HG02678 (cell line): ENCODE measurements around the gene FAM98B.

Source experiments
- ATAC-seq: cut with Tn5 transposase; IDR thresholded peaks from one replicate; pipeline ENCODE4 v1.9.1; 2021; ENCODE audit warnings: mild to moderate bottlenecking, moderate library complexity; ENCODE audit not compliant: unreplicated experiment

Gene FAM98B

DNA sequence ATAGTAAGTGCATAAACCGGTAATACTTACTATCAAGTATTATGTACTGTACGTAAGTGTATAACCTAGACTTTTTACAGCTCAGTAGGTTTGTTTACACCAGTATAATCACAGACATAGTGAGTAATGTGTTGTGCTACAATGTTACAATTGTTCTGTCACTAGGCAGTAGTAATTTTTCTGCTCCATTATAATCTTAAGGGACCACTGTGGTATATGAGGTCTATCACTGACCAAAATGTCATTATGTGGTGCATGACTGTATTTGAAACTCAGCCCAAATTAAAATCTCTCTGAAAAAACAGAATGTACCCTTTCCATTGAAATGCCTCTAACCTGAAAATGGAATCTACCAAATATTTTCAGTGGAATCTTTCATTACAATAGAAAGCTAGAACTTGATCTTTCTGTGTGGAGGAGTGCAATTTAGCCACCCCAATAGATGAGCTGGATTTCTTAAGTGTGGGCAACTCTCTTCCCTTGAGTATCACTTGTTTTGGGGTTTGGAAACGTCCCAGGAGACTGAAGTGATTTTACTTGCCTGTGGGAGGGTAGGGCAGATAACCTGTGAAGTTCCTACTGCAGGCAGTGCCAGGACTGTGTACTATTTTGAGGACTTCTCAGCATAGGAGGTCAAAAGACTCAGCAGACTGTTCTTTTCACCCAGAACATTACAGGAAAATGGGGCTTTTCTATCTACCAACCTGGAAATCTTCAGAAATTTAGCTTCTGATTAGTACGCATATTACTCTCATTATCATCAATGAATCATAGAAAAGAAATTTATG, 50.9 kb downstream of the FAM98B start:
- no peak for ATAC-seq

GRCh38 chr15:38506997-38507396, 53.1 kb downstream of the FAM98B start:
- no peak for ATAC-seq

- no peak for ATAC-seq
Measured at GRCh38 chr15:38507570-38507969, 53.6 kb downstream of the FAM98B start.

- no peak for ATAC-seq
Measured at GRCh38 chr15:38508647-38509046, 54.7 kb downstream of the FAM98B start.

- no peak for ATAC-seq
Measured at GRCh38 chr15:38509152-38509551, 55.2 kb downstream of the FAM98B start.

DNA sequence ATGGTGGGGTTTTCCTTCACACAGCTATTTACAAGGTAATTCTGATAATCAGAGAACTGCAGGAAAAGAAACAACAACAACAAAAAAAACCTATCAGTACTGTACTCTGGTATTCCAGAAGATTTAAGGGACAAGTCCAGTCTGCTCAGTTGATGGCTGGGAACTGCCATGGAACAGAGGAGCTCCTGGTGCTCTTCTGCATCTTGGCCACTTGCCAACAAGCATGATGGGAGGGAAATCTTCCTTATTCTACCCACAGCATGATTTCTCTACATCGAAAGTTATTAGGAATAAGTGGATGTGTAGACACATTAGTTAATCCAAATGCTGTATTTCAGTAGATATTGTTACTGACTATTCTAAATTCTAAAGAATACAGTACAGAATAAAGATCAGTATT, 59.0 kb downstream of the FAM98B start:
- no peak for ATAC-seq

- peak; percentile 86 for ATAC-seq
Measured at GRCh38 chr15:38514601-38515000, 60.7 kb downstream of the FAM98B start.

- no peak for ATAC-seq
Measured at GRCh38 chr15:38516626-38517025, 62.7 kb downstream of the FAM98B start.

DNA sequence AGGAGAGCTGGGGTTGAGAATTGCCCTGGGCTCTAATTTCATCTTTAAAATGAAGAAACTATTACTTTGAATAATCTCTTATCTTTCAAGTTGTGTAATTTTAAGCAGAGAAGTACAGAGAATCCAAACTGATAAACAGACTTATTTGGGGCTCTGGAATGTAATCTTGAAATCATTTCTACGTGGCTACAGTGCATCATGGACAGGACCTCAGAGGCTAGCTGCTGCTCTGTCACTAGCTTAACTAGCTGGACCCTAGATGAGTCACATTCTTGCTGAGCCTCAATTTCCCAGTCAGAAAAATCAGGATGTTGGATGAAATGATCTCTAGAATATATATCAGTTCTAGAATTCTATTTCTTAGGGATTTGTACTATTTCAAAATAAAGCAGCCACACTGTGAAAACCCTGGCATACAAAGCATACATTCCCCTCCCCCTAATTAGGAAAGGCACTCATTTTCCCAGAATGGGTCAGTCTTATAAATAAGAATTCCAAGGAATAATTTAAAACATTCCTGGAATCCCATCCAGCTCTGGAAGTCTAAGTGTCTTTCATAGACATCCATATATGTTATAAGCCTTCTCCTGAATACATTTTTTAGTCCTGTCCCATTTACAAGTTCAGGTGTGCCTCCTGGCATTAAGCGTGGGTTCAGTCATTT, 63.5 kb downstream of the FAM98B start:
- ATAC-seq, result no peak

- ATAC-seq, result no peak
Measured at GRCh38 chr15:38518084-38518483, 64.2 kb downstream of the FAM98B start.

DNA sequence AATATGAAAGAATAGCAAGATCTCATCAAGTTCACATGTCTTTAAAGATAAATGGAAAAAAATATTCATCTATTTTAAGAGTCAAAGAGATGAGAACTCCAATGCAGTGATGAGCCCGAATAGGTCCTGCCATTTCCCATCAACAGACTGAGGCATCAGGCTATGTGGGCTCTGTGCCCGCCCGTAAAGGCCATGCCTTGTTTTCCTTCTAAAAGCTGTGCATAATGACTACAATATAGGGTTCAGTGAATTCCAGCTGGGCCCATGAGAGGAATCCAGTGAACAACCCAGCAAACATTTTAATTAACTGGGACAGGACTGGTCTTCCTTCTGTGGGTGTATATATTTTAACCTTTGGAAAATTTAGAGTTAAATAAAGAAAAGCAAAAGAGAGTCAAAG, 66.1 kb downstream of the FAM98B start:
- ATAC-seq, result no peak

DNA sequence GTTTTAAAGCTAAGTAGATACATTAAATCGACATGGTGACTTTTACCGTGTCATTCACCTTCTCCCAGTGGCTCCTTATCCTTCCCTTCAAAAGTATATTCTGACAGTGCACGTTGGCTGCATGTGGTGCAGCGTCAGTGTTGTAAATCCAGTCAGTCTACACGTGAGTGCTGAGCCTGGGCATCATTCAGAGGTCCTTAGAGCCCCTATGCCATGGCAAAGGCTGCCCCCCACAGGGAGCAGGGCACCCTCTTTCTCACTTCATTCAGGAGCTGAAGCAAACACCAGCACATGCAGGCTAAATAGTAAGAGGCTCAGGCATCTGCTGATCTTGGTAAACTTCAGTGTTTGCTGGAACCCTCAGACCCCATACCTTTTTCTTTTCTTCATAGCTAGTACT, 67.4 kb downstream of the FAM98B start:
- no peak for ATAC-seq

GRCh38 chr15:38522922-38523321, 69.0 kb downstream of the FAM98B start:
- no peak for ATAC-seq

DNA sequence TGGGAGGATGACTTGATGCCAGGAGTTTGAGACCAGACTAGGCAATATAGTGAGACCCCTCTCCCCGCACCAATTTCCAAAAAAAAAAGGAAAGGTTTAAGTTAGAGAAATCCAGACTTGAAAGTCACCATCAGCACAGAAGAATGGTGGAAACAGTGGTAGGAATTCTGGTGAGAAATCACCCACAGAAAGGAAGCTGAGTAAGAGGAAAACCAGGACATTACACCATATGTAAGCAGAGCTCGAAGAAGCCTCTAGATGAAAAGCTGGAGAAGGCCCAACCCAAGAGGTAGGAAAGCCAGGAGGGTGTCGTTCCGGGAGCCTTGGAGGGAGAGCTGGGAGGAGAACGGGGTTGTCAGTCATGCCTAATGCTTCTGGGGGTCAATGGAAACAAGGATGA, 70.2 kb downstream of the FAM98B start:
- no peak for ATAC-seq

DNA sequence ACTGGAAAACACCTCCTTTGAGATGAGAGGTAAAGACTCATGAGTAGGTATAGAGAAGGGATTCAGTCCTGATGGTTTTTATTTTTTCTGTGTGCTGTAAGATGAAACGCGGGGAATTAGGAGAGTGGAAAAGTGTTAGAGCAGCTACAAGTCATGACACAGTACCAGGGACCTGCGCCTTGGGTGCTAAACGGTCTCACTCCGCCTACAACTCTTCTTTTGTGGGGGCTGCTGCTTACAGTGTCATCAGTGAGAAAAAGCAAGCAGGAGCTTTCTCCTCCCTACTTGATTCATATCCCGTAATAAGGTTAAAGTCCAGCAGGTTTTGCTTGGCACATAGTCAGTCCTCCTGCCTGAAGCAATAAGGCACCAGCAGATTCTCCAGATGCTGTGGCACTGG, 71.6 kb downstream of the FAM98B start:
- no peak for ATAC-seq

- no peak for ATAC-seq
Measured at GRCh38 chr15:38526158-38526557, 72.2 kb downstream of the FAM98B start.

DNA sequence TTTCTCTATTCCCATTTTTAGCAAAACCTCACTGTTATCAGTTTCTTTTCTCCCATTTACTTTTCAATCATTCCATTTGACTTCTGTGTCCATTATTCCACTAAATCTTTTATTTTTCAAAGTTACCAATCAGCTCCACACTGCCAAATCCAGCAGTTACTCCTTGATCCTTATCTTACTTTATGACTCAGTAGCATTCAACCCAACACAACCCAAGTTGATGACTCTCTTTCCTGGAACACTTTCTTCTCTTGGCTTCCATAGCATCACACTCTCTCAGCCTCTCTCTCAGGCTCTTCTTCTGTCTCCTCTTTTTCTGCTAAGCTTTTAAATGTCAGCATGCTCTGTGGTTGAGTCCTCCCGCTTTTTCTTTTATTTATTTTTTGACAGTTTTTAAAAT, 74.4 kb downstream of the FAM98B start:
- no peak for ATAC-seq

GRCh38 chr15:38530113-38530512, 76.2 kb downstream of the FAM98B start:
- ATAC-seq, result peak; percentile 55

GRCh38 chr15:38531509-38531908, 77.6 kb downstream of the FAM98B start:
- ATAC-seq, result no peak

GRCh38 chr15:38532728-38533127, 78.8 kb downstream of the FAM98B start:
- no peak for ATAC-seq

GRCh38 chr15:38533416-38533915, 79.5 kb downstream of the FAM98B start:
- no peak for ATAC-seq

DNA sequence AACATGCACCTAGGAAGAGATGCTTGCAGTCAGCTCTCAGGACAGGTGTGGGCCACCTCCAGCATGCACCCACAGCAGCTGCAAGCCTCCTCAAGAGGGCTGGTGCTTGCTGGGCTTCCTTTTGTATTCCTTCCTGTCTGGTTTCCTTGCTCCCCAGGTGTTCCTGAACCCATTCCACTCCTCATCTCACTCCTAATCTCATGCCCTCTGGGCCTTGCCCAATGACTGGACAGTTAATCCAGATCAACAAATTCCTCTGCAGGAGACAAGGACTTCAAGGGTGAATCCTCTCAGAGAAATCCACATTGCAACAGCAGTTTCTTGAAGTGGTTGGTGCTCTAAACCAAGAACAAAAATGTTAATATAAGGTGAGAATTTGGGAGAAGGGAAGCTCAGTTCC, 80.0 kb downstream of the FAM98B start:
- no peak for ATAC-seq
